Inflammatory macrophage (primary cell): ENCODE measurements around the gene MYD88.

Experiments used
- DNase-seq, 2 donors: peaks; one replicate each; pipeline ENCODE4 v3.0.0-alpha.2; 2020 to 2022

MYD88 gene

GRCh38 chr3:38112378-38112761 lies 26.1 kb upstream of the MYD88 start:
- DNase-seq, result no peak

GRCh38 chr3:38114052-38114874 lies 24.2 kb upstream of the MYD88 start:
- no peak for DNase-seq

- DNase-seq, result no peak
These were observed 23.4 kb upstream of the MYD88 start for GRCh38 chr3:38114875-38115644.

- no peak for DNase-seq
These were observed 22.6 kb upstream of the MYD88 start for GRCh38 chr3:38115645-38116427.

DNA sequence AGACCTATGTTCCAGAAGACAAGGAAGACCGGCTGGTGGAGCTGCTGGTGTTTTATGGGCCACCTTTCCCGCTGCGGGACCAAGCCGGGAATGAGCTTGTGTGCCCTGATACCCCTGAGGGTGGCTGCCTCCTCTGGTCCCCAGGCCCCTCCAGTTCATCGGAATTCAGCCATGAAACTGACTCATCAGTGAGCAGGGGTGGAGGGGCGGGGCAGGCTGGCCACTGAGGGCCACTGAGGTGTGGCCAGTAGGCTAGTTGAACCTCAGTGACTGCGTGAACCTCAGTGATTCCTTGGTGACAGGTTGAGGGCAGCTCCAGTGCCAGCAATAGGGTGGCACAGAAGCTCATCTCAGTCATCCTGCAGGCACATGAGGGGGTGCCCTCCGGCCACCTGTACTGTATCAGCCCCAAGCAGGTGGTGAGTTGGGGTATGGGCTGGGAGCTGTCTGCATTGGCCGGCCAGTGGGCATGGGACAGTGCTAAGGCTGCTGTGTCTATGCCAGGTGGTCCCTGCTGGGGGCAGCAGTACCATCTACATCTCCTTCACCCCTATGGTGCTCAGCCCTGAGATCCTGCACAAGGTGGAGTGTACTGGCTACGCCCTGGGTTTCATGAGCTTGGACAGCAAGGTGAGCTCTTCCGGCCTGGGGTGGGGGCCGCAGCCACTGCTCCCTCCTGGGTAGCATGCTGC lies 21.8 kb upstream of the MYD88 start:
- DNase-seq, result no peak

- DNase-seq, result no peak
These were observed 21.2 kb upstream of the MYD88 start for GRCh38 chr3:38117163-38117716.

GRCh38 chr3:38117748-38118420 lies 20.6 kb upstream of the MYD88 start:
- DNase-seq, result peak; percentile 75

DNA sequence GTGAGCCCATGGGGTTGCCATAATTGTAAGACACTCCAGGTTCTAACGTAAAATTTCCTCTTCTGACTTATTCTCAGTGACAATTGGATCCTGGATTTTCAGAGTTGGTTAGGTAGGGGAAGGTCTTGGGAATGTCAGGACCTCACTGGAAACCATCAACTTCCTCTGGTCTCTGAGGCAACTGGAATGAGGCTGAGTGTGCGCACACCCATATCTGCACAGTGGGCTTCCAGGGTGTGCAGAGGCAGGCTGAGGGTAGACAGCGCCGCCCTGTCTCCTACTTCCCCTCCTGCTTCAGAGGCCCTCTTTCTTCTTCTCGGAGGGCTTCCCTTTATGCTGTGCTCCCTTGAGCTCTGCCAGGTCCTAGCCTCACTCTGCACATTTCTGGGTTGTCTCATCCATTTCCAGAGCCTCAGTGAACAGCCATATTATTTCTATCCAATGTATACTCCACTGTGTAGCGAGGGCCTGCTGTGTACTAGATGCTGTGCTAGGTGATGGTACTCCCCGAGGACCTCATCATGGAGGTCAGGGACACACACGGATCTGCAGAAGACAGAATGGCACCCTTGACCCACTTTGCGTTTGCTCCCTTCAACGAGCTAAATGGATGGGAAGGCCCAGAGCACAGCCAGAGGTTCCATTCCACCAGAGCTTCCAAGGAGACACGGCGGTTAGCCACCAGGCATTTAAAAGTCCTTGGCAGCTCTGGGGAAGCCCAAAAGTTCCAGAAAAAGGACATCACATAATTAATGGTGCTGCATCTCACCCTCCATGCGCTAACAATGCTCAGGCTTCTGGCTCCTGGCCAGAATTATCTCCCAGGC lies 19.8 kb upstream of the MYD88 start:
- no peak for DNase-seq

DNA sequence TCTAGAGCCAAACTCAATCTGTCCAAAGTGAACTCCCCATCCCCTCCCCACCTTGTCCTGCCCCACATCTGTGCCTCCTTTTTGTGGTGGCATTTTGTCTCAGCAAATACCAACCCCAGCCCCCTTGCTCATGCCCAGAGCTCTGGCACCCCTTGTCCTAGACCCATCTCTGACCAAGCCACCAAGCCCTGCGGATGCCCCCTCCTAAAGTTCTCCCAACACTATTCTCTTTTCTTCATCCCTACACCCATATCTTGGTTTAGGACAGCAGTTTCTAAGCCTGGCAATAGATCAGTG lies 19.3 kb upstream of the MYD88 start:
- DNase-seq, result no peak

- DNase-seq, result no peak
These were observed 18.4 kb upstream of the MYD88 start for GRCh38 chr3:38119821-38120692.

GRCh38 chr3:38120693-38121450 lies 17.6 kb upstream of the MYD88 start:
- no peak for DNase-seq

DNA sequence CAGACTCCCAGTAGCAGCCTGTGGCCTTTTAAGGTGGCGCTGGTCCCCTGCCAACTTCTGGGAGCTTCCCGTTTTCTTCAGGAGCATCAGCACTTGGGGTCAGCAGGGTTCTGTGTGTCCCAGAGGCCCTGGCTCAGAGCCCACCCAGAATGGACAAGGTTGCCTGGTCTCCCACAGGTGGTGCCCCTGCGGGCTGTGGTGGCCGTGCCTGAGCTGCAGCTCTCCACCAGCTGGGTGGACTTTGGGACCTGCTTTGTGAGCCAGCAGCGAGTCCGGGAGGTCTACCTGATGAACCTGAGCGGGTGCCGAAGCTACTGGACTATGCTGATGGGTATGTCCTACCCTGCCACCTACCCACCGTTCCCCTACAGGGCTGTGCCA lies 17.0 kb upstream of the MYD88 start:
- DNase-seq, result no peak

DNA sequence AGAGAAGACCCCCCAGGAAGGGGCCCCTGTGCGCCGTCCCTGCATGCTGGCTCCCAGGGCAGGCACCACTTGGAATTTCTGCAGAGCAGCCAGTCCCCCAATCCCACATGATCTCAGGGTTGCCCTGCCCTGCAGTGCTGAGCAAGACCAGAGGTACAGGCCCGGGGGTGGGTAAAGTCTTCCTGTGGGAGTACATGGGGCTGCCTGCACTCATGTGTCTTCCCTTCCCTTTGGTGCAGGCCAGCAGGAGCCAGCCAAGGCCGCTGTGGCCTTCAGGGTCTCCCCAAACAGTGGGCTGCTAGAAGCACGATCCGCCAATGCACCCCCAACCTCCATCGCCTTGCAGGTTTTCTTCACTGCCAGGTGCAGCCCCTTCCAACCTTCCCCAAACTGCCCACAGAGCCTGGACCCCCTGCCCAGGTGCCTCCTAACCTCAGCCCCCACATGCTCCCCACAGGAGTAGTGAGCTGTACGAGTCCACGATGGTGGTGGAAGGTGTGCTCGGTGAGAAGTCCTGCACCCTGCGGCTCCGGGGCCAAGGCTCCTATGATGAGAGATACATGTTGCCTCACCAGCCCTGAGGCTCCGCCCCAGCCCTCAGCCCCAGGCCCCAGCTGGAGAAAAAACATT lies 16.5 kb upstream of the MYD88 start:
- DNase-seq, result no peak

DNA sequence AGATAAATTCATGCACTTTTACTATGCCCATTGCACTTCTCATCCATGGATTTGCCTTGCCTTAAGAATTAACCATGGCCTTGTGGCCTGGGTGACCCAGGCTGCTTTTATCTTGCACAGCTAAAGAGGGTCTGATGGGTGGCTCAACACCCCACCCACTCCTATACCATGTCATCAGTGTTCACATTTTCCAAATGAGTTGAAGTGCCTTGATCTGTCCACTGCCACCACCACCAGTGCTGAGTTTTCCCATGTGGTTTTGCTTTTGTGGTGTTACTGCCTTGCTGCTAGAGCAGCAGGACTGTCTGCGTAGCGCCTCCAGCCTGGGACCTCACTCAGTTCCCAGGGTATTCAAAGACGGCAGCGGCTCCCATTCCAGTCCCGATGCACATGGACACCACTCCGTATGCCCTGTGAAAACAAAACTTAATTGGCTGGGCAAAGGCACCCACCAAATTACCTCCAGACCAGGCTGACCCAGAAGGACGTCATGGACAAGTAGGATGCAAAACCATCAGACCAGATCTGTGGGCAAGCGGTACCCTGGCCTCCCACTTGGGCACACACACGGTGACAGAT lies 15.7 kb upstream of the MYD88 start:
- no peak for DNase-seq

GRCh38 chr3:38124324-38125122 lies 13.9 kb upstream of the MYD88 start:
- no peak for DNase-seq

DNA sequence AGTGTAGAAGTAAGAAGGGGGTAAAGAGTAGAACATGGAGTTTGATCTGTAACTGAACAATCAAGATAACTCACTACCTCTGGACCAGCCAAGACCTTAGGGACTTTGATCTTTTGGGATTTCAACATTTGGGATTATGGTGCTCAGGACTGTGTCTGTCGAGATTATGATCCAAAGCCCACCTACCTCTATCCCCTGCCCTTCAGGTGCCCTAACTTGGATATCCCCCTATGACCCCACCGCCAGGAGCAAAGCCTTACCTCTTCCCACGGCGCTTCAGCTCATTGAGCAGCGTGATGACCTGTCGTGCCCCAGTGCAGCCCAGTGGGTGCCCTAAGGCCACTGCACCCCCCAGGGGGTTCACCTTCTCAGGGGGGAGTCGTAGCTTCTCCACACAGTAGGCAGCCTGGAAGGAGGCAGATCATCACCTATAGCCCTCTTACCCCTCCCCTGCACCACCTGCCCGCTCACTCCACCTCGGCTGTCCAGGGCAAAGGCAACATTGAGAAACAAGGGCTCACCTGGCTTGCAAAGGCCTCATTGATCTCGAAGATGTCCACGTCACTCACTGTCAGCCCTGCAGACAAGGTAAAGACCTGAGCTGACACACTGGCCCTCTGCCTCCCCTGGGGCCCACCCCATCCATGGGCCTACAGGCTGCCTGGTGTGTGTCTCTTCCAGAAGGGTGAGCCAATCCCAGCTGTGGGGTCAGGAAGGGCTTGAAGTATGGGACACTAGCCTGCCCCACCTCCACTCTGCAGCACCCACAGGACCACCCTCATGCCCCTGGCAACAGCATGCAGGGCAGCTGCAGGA lies 12.9 kb upstream of the MYD88 start:
- no peak for DNase-seq
